Activated CD8-positive, alpha-beta memory T cell treated with anti-CD3 and anti-CD28 coated beads for 36 hours (primary cell): ENCODE results near the gene DTD1. TPM values are rescaled to one million over a fixed set of nuclear protein-coding genes. Genes with fewer than 3 reads are reported as not detected.
"Not testable (repeated sequence)": the region's sequence is repeated elsewhere in the genome, so short reads cannot be mapped to it uniquely, and the experiment has no call there.

Experiments
- CTCF ChIA-PET: fragments of 350-600 bp; sonication (Branson Sonifier 250); formaldehyde crosslinking; loops from one replicate; lab custom pipeline; 2021; ENCODE audit warnings: antibody characterized with exemption; lab: Charles Lee
- POLR2A ChIA-PET: fragments of 350-600 bp; sonication (Branson Sonifier 250); formaldehyde crosslinking; loops from one replicate; lab custom pipeline; 2021; ENCODE audit warnings: antibody characterized with exemption; lab: Charles Lee
- total RNA-seq, 2 experiments: library from RNA; stranded (reverse); gene quantifications; one replicate each; pipeline ENCODE4 v1.2.3, GENCODE V29; 2021

Gene DTD1
- total RNA-seq, 2 experiments from 2014 or later, result 59.2 to 62.6 TPM

- POLR2A ChIA-PET, result no interaction called here
- CTCF ChIA-PET, result no interaction called here
These were observed 140.5 kb downstream of the DTD1 start for GRCh38 chr20:18728165-18728869.

- POLR2A ChIA-PET, result no interaction called here
These were observed 141.0 kb downstream of the DTD1 start for GRCh38 chr20:18728870-18729224.

GRCh38 chr20:18729231-18729825, 141.5 kb downstream of the DTD1 start:
- POLR2A ChIA-PET, result no interaction called here

More at GRCh38 chr20:18728870-18729224, 141.0 kb downstream of the DTD1 start:
- CTCF ChIA-PET, result no interaction called here

GRCh38 chr20:18731940-18732339, 144.1 kb downstream of the DTD1 start:
- POLR2A ChIA-PET, result no interaction called here
- CTCF ChIA-PET, result no interaction called here

More at GRCh38 chr20:18729231-18729825, 141.5 kb downstream of the DTD1 start:
- CTCF ChIA-PET, result no interaction called here

- CTCF ChIA-PET, result no interaction called here
- POLR2A ChIA-PET, result no interaction called here
These were observed 146.8 kb downstream of the DTD1 start for GRCh38 chr20:18734525-18735189.

GRCh38 chr20:18737140-18737539, 149.3 kb downstream of the DTD1 start:
- CTCF ChIA-PET, result no interaction called here

GRCh38 chr20:18738055-18738454, 150.2 kb downstream of the DTD1 start:
- ChIA-PET CTCF (no interaction called here), POLR2A (no interaction called here)

More at GRCh38 chr20:18737140-18737539, 149.3 kb downstream of the DTD1 start:
- POLR2A ChIA-PET, result no interaction called here

- POLR2A ChIA-PET, result no interaction called here
These were observed 151.0 kb downstream of the DTD1 start for GRCh38 chr20:18738888-18739287.

GRCh38 chr20:18739751-18740166, 151.9 kb downstream of the DTD1 start:
- ChIA-PET CTCF (interaction anchor here (1.4 kb wide), 1 partner anchor 14 kb away, joined by 3 read pairs; no protein-coding TSS in a partner anchor), POLR2A (no interaction called here)

More at GRCh38 chr20:18738888-18739287, 151.0 kb downstream of the DTD1 start:
- CTCF ChIA-PET, result no interaction called here

- ChIA-PET CTCF (interaction anchor here (1.4 kb wide), 1 partner anchor 13 kb away, joined by 3 read pairs; no protein-coding TSS in a partner anchor), POLR2A (no interaction called here)
These were observed 152.9 kb downstream of the DTD1 start for GRCh38 chr20:18740726-18741125.

- ChIA-PET CTCF (no interaction called here), POLR2A (no interaction called here)
These were observed 155.0 kb downstream of the DTD1 start for GRCh38 chr20:18742841-18743240.

- CTCF ChIA-PET, result interaction anchor here (1.0 kb wide), 1 partner anchor 10 kb away, joined by 3 read pairs; no protein-coding TSS in a partner anchor
- POLR2A ChIA-PET, result interaction anchor here (0.5 to 0.6 kb wide), 2 partner anchors 58 to 59 kb away, joined by 3 to 4 read pairs; no protein-coding TSS in a partner anchor
These were observed 156.0 kb downstream of the DTD1 start for GRCh38 chr20:18743665-18744440.

GRCh38 chr20:18747090-18747489, 159.2 kb downstream of the DTD1 start:
- POLR2A ChIA-PET, result no interaction called here
- CTCF ChIA-PET, result no interaction called here

GRCh38 chr20:18748987-18749386, 161.1 kb downstream of the DTD1 start:
- ChIA-PET CTCF (no interaction called here), POLR2A (no interaction called here)

- ChIA-PET CTCF (no interaction called here), POLR2A (no interaction called here)
These were observed 161.7 kb downstream of the DTD1 start for GRCh38 chr20:18749528-18749927.

- ChIA-PET CTCF (no interaction called here), POLR2A (no interaction called here)
These were observed 162.9 kb downstream of the DTD1 start for GRCh38 chr20:18750735-18751134.

- ChIA-PET CTCF (interaction anchor here (1.6 kb wide), 1 partner anchor 14 kb away, joined by 3 read pairs; no protein-coding TSS in a partner anchor), POLR2A (no interaction called here)
These were observed 166.3 kb downstream of the DTD1 start for GRCh38 chr20:18754030-18754652.

- CTCF ChIA-PET, result interaction anchor here (1.6 kb wide), 1 partner anchor 14 kb away, joined by 3 read pairs; no protein-coding TSS in a partner anchor
- POLR2A ChIA-PET, result no interaction called here
These were observed 166.8 kb downstream of the DTD1 start for GRCh38 chr20:18754653-18755045.

GRCh38 chr20:18760852-18761251, 173.0 kb downstream of the DTD1 start:
- POLR2A ChIA-PET, CTCF ChIA-PET: not testable (repeated sequence)
